Measurements from ENCODE around the gene LGALS7.

- TF ChIP-seq CTCF (IDR thresholded peaks at IDR 0.05) (no peak), POLR2A (IDR thresholded peaks at IDR 0.05) (no peak)
Measured at GRCh38 chr19:38740932-38741331, 32.4 kb downstream of the LGALS7 start.

Data from adrenal gland (tissue), 5 donors.